K562 (cell line): ENCODE results near the gene ARSD. TPM values are rescaled to one million over a fixed set of nuclear protein-coding genes. Genes with fewer than 3 reads are reported as not detected.

ENCODE experiments used
- ATAC-seq: fragments of 200-7000 bp; cut with Tn5 transposase; 3 replicates; pipeline ENCODE4 v1.9.1; 2020; ENCODE audit warnings: moderate library complexity
- BruUV-seq: library from RNA; stranded (reverse); fragments of 400-500 nt; replicated peaks from 2 replicates; lab custom pipeline; 2021; lab: Mats Ljungman, UMichigan
- CTCF ChIA-PET: fragments of 300-600 bp; formaldehyde crosslinking; extraction: SDS; loops from one replicate; lab custom pipeline; 2021; ENCODE audit warnings: low intra/inter-chr PET ratio; lab: Yijun Ruan, JAX
- POLR2A ChIA-PET: fragments of 300-600, 350-650 bp; sonication (Branson Sonifier 250); formaldehyde crosslinking; extraction: SDS; loops from one replicate; lab custom pipeline; 2021; ENCODE audit warnings: antibody characterized with exemption, inconsistent platforms; lab: Yijun Ruan, JAX
- DNase-seq, 4 experiments: peaks; one replicate each; pipeline versions ENCODE4 v3.0.0 to v3.0.0-alpha.2; 2011 to 2018; ENCODE audit warnings: low spot score in 3 of 4, mixed read lengths in 3 of 4; ENCODE audit errors: extremely low read depth in 1 of 4
- FAIRE-seq: peaks from 2 replicates; lab custom pipeline; 2011; peaks lifted over from hg19 to GRCh38; lab: Jason Lieb, UNC
- H2AFZ ChIP-seq: 2 replicates; pipeline ENCODE4 v1.6.0; 2011; ENCODE audit warnings: low read depth, low read length, control low read depth, inconsistent platforms
- H3K27ac ChIP-seq: fragments of 200-600 bp; 3 replicates; pipeline ENCODE4 v1.8.0; 2011; ENCODE audit warnings: low read depth, mild to moderate bottlenecking, control low read depth, inconsistent platforms, low read length, moderate library complexity, mixed read lengths; ENCODE audit errors: extremely low read depth
- H3K27me3 ChIP-seq, 2 experiments: fragments of 300-600 bp in 1 of 2; 2 replicates in 1 of 2; 3 replicates in 1 of 2; pipeline versions ENCODE4 v1.6.0 to v1.8.0; 2011; ENCODE audit warnings: inconsistent platforms in 2 of 2, low read length in 2 of 2, mild to moderate bottlenecking in 1 of 2, mixed read lengths in 1 of 2, moderate library complexity in 1 of 2; ENCODE audit not compliant: control insufficient read depth in 2 of 2, insufficient read depth in 2 of 2
- H3K36me3 ChIP-seq: fragments of 300-600 bp; 3 replicates; pipeline ENCODE4 v1.8.0; 2011; ENCODE audit warnings: mild to moderate bottlenecking, low read length, inconsistent platforms; ENCODE audit not compliant: control insufficient read depth, insufficient read depth
- H3K4me1 ChIP-seq, 2 experiments: fragments of 200-600 bp in 1 of 2; replicated peaks in 1 of 2; 2 replicates in 1 of 2; 3 replicates in 1 of 2; pipeline versions ENCODE4 v1.5.1 to v1.8.0; 2011; ENCODE audit warnings: inconsistent platforms in 2 of 2, low read length in 2 of 2, mild to moderate bottlenecking in 1 of 2, mixed read lengths in 1 of 2, moderate library complexity in 1 of 2; ENCODE audit not compliant: control insufficient read depth in 2 of 2, insufficient read depth in 2 of 2
- H3K4me2 ChIP-seq: 2 replicates; pipeline ENCODE4 v1.6.1; 2011; ENCODE audit warnings: low read length, control low read depth, inconsistent platforms, mixed read lengths; ENCODE audit not compliant: insufficient read depth
- H3K4me3 ChIP-seq: fragments of 200-600 bp; sonication (generic), shearing (Covaris generic); 2 replicates; pipeline ENCODE4 v1.5.1; 2016; ENCODE audit warnings: control low read depth, inconsistent platforms
- H3K79me2 ChIP-seq: fragments of 200-600 bp; 3 replicates; pipeline ENCODE4 v1.8.0; 2011; ENCODE audit warnings: low read length, inconsistent platforms; ENCODE audit not compliant: control insufficient read depth, insufficient read depth
- H3K9ac ChIP-seq, 2 experiments: 2 replicates each; pipeline versions ENCODE4 v1.6.0 to v1.6.1; 2011; ENCODE audit warnings: low read depth in 2 of 2, low read length in 2 of 2, control low read depth in 1 of 2, inconsistent platforms in 1 of 2, mild to moderate bottlenecking in 1 of 2, mixed read lengths in 1 of 2; ENCODE audit not compliant: insufficient read depth in 1 of 2
- H3K9me1 ChIP-seq: one replicate; pipeline ENCODE4 v1.6.0; 2011; ENCODE audit warnings: inconsistent platforms, mild to moderate bottlenecking, low read length, moderate library complexity; ENCODE audit not compliant: control insufficient read depth, insufficient read depth
- H3K9me3 ChIP-seq: replicated peaks from 2 replicates; pipeline ENCODE4 v1.5.1; 2011; ENCODE audit warnings: low read depth, low read length, inconsistent platforms; ENCODE audit not compliant: control insufficient read depth, insufficient read depth
- H4K20me1 ChIP-seq: replicated peaks from 2 replicates; pipeline ENCODE4 v1.6.1; 2011; ENCODE audit warnings: low read length, inconsistent platforms, mixed read lengths; ENCODE audit not compliant: control insufficient read depth, insufficient read depth
- DACH1 ChIP-seq: fragments of 450-650 bp; IDR thresholded peaks from 2 replicates; pipeline ENCODE4 v1.6.1; 2018; ENCODE audit not compliant: partially characterized antibody
- ESRRB ChIP-seq: fragments of 250-450 bp; sonication (Bioruptor Pico); IDR thresholded peaks from 2 replicates; pipeline ENCODE4 v1.5.0; 2020; ENCODE audit warnings: mild to moderate bottlenecking, moderate library complexity, borderline replicate concordance
- HNRNPK ChIP-seq: fragments of 200-400 bp; formaldehyde crosslinking; IDR thresholded peaks from one replicate; pipeline ENCODE4 v1.6.1; 2018; ENCODE audit warnings: mild to moderate bottlenecking, low read depth, low read length; ENCODE audit not compliant: poor library complexity, severe bottlenecking
- MECOM ChIP-seq: fragments of 250-450 bp; sonication (Bioruptor Pico); IDR thresholded peaks from 2 replicates; pipeline ENCODE4 v1.8.0; 2022; ENCODE audit warnings: inconsistent platforms
- MTA2 ChIP-seq: fragments of 450-650 bp; IDR thresholded peaks from 2 replicates; pipeline ENCODE4 v1.6.1; 2016; ENCODE audit warnings: low read depth
- NR4A1 ChIP-seq, 2 experiments: fragments of 250-450 bp in 1 of 2; fragments of 450-650 bp in 1 of 2; sonication (Bioruptor Pico) in 1 of 2; IDR thresholded peaks; 2 replicates each; pipeline versions ENCODE4 v1.4.0 to v1.6.1; 2016 to 2020; ENCODE audit warnings: mild to moderate bottlenecking in 2 of 2, missing compliant biosample characterization in 1 of 2, missing genetic modification characterization in 1 of 2, moderate library complexity in 1 of 2
- RCOR1 ChIP-seq, 2 experiments: IDR thresholded peaks; 2 replicates each; pipeline ENCODE4 v1.6.1; 2012; ENCODE audit warnings: low read depth in 2 of 2, low read length in 2 of 2, borderline replicate concordance in 1 of 2, improper control_type of control experiment in 1 of 2
- SIN3B ChIP-seq: fragments of 450-650 bp; IDR thresholded peaks from 2 replicates; pipeline ENCODE4 v1.6.1; 2017; ENCODE audit warnings: low read depth, mild to moderate bottlenecking, moderate library complexity
- SREBF1 ChIP-seq: fragments of 150-350 bp; IDR thresholded peaks from 2 replicates; pipeline ENCODE4 v1.6.1; 2014; ENCODE audit warnings: antibody characterized with exemption, low read depth, low read length, borderline replicate concordance
- ZBTB2 ChIP-seq: fragments of 450-650 bp; IDR thresholded peaks from 2 replicates; pipeline ENCODE4 v1.6.1; 2016; ENCODE audit warnings: antibody characterized with exemption
- ZNF165 ChIP-seq: fragments of 250-450 bp; sonication (Bioruptor Pico); IDR thresholded peaks from 2 replicates; pipeline ENCODE4 v1.4.0; 2020; ENCODE audit warnings: borderline replicate concordance
- WGBS: fragments of 100-300 bp; shearing (Covaris generic); methylation state at CpG from one replicate; pipeline ENCODE4 v1.1.6; 2016; ENCODE audit warnings: low coverage, mixed read lengths; ENCODE audit not compliant: insufficient coverage; ENCODE audit errors: missing lambda C conversion rate; 5-methylcytosine and 5-hydroxymethylcytosine counted together
- in situ Hi-C: fragments of 300-500 bp; cut with MboI; formaldehyde crosslinking; loops from 4 replicates; pipeline ENCODE4 v1.15.0; 2018; ENCODE audit warnings: inconsistent platforms, mixed read lengths
- intact Hi-C: fragments of 100-400 bp; cut with micrococcal nuclease; formaldehyde crosslinking; loops from 2 replicates; pipeline ENCODE4 v1.14.2; 2022
- polyA plus RNA-seq, 8 experiments: library from polyadenylated mRNA; depleted of rRNA in 4 of 8; stranded (reverse) in 5 of 8; unstranded in 3 of 8; fragments of >200 nt; fragmentation: Nextera tagmentation in 2 of 8; fragmentation: Illumina TruSeq in 1 of 8; extraction: Ambion mirVana in 2 of 8; extraction: Trizol in 1 of 8; gene quantifications; 2 replicates each; pipeline versions ENCODE4 v1.2.1 to v1.2.3, GENCODE V29; 2011 to 2014; ENCODE audit warnings: inconsistent platforms in 1 of 8, missing spikeins in 1 of 8
- total RNA-seq, 7 experiments: library from RNA; depleted of rRNA in 6 of 7; stranded (reverse); fragments of >200 nt in 6 of 7; fragmentation: Illumina TruSeq in 2 of 7; extraction: Trizol in 2 of 7; gene quantifications; 2 replicates each; pipeline versions ENCODE4 v1.2.1 to v1.2.3, GENCODE V29; 2011 to 2021; ENCODE audit warnings: low replicate concordance in 1 of 7

The ARSD gene
- total and polyA plus RNA-seq, 9 of the 15 experiments (the other 6 are each of a cell fraction or from before 2014, with no cell fraction given) = 0.05 to 0.23 (median 0.09) TPM; not detected in 1

DNA sequence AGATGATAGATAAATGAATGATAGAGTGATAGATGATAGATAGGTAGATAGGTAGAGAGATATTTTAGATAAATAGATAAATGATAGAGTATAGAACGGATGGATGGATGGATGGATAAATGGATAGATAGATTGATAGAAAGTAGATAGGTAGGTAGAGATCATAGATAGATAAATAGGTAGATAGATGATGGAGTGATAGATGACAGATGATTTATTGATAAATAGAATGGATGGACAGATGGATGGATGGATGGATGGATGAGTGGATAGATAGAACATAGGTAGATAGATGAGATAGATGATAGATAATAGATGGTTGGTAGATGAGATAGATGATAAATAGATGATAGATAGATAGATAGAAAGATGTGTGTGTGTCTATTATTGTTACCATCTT, 49.5 kb downstream of the ARSD start:
- H3K9me1 ChIP-seq = no peaks in the 10 kb centered on the region
- no peaks in the 10 kb centered on the region for H3K79me2 ChIP-seq
- WGBS = 47% methylated on average over 1 of the region's 1 CpG
- intact Hi-C loops (loop anchor here (10.0 kb wide), 1 partner anchor 155 kb away; no protein-coding TSS in a partner anchor), in situ Hi-C loops (loop anchor here (25.0 kb wide), 1 partner anchor 758 kb away; no protein-coding TSS in a partner anchor)
- no peak overlapping the region for H3K27ac ChIP-seq
- TF ChIP-seq DACH1 = peak; percentile 62
- TF ChIP-seq ZBTB2 = peak; percentile 67; the same call in 1 of the 2 replicates
- TF ChIP-seq ESRRB = no peak
- DNase-seq (no peak), FAIRE-seq (no peak), ATAC-seq (no peak)
- no TSS peak for BruUV-seq
- H3K36me3 ChIP-seq = no peaks in the 10 kb centered on the region
- H3K4me2 ChIP-seq = no peak overlapping the region
- no peaks in the 10 kb centered on the region for H3K27me3 ChIP-seq
- CTCF ChIA-PET = no interaction called here
- H4K20me1 ChIP-seq = no peaks in the 10 kb centered on the region
- peaks cover 6 to 11% of the 10 kb centered on the region in 2 experiments; a peak in 4 of 5 replicates for H3K4me1 ChIP-seq
- POLR2A ChIA-PET = no interaction called here
- peaks cover 15% of the 10 kb centered on the region for H3K9me3 ChIP-seq
- H2AFZ ChIP-seq = no peak overlapping the region
- no peak overlapping the region for H3K9ac ChIP-seq
- no peak overlapping the region for H3K4me3 ChIP-seq

DNA sequence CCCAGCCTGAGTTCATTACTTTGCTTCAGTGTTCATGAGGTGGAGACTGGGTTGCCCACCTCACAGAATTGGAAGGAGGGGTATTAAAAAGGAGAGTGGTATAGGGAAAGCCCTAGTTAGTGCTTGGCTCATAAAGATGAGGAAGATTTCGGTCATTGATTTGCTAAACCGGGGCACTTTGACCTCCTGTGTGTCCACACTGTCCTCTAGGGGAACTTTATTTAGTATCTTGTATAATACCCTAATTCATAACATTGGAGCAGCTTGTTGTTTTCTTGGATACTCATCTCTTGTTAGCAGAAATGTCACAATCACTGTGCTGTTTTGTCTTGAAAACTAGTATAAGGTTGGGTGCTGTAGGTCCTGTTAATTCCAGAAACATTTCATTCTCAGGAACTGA, 50.6 kb downstream of the ARSD start:
- no peak for FAIRE-seq
- no peak for TF ChIP-seq NR4A1 (CRISPR knock-in tag; IDR thresholded peaks at IDR 0.05)
- no peak for TF ChIP-seq NR4A1 (tag; IDR thresholded peaks at IDR 0.05)
- TF ChIP-seq SIN3B = no peak
- no peak for TF ChIP-seq ZNF165
- TF ChIP-seq MECOM (CRISPR knock-in tag) = no peak
- no peak for TF ChIP-seq SREBF1
- no peak for TF ChIP-seq MTA2
- no peak for TF ChIP-seq HNRNPK
- no peak for TF ChIP-seq RCOR1 (IDR thresholded peaks at IDR 0.05; ENCODE audit: borderline replicate concordance in 1 of 2, low read depth in 2 of 2, low read length in 2 of 2)
- no peak for ATAC-seq
- Histone ChIP-seq H3K79me2 (no peaks in the 10 kb centered on the region), H3K27me3 (no peaks in the 10 kb centered on the region), H2AFZ (no peak overlapping the region), H3K36me3 (no peaks in the 10 kb centered on the region), H3K9me3 (peaks cover 15% of the 10 kb centered on the region), H3K4me3 (no peak overlapping the region), H4K20me1 (no peaks in the 10 kb centered on the region), H3K4me1 (peaks cover 12 to 16% of the 10 kb centered on the region in 2 experiments; a peak in 4 of 5 replicates), H3K9ac (no peak overlapping the region), H3K9me1 (no peaks in the 10 kb centered on the region), H3K4me2 (no peak overlapping the region), H3K27ac (no peak overlapping the region)
- ChIA-PET POLR2A (interaction anchor here (0.6 kb wide), 1 partner anchor 470 kb away, joined by 3 read pairs; no protein-coding TSS in a partner anchor), CTCF (no interaction called here)
- in situ Hi-C loops = loop anchor here (25.0 kb wide), 1 partner anchor 759 kb away; no protein-coding TSS in a partner anchor
- no peak for DNase-seq
- intact Hi-C loops = no loop called here
- no TSS peak for BruUV-seq
- WGBS = 46% methylated on average over 2 of the region's 2 CpGs
